Effector CD8-positive, alpha-beta T cell (primary cell): ENCODE measurements around the gene CERS5.

Source experiments
- DNase-seq: peaks from one replicate; lab custom pipeline; 2025; lab: John Stamatoyannopoulos, UW

Gene CERS5

DNA sequence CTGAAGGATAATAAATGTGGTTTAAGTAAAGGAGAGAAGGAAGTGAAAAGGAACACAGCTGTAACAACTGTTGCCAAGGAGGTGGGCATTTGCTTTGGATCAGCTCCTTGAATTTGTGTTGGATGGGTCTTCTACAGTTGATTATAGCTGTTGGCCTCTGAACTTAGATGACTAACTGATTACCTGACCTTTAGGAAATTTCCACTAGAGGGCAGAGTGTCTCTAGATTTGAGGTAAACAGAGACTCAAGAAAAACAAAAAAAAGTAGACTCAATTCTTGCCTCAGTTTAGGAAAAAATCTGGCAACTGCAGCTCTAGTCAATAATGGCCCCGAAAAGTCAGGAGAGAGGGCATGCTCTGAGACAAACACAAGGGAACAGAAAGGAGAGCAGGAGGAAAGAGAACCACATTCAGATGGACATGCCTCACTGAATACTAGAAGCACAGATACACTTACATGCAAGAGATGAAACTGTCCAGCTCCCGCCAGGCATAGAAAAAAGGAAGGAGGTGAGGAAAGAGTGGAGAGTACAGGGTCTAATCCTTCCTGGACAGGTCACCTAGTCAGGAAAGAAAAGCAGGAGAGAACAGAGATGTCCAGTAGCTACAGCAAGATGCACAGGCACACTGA lies 34.5 kb downstream of the CERS5 start:
- no peak for DNase-seq

DNA sequence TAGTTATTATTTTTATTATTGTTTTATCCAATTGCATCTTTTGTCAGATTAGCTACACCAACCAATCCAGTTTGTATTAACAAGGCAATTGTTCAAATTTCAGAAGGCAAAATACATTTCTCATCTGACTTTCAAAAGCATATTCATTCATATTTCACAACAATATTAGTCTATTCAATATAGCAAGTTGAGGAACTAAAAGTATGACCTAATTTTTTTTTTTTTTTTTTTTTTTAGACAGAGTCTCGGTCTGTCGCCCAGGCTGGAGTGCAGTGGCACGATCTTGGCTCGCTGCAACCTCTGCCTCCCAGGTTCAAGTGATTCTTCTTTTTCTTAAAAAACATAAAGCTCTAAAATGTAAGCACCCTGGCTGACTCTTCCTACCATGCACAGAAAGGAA lies 37.9 kb downstream of the CERS5 start:
- DNase-seq, result no peak

DNA sequence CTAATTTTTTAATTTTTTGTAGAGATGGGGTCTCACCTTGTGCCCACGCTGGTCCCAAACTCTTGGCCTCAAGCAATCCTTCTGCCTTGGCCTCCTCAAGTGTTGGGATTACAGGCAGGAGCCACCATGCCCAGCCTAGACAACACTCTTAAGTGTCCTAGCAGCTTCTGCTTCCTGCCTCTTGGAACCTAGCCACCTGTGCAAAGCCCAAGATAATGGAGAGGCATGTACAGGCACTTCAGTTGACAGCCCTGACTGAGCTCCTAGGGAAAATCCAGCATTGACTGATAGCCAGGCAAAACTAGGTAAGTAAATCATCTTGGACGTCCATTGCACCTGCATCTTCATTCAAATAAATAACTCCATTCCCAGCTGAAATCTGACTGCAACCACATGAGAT lies 39.6 kb downstream of the CERS5 start:
- no peak for DNase-seq

DNA sequence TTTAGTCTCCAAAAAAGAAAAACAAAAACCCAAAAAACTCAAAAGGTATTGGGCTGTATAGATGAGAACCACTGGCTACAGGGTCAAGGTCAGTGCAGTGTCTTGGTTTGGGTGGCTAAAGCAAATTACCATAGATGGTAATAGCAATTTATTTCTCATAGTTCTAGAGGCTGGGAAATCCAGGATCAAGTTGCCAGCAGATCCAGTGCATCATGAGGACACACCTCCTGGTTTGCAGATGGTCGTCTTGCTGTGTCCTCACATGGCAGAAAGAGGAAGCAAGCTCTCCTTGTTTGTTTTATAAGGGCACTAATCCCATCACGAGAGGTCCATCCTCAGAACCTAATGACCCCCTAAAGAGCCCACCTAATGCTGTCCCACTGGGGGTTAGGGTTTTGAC lies 44.0 kb downstream of the CERS5 start:
- DNase-seq, result no peak

DNA sequence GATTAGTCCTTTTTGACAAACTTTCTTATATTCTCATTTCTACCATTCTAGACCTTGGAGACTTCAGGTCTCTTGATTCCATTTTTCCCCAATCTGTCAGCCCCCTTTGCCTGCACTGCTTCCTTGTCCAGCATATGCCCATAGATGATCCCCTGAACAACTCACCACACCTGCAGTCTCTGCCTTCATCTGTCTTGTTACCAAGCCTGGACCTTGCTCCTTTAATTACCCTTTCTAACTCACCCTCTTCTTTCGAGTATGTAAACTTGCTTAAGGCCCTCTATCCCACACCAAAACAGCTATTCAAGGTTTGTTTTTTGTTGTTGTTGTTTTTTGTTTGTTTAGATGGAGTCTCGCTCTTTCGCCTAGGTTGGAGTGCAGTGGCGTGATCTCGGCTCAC lies 45.5 kb downstream of the CERS5 start:
- DNase-seq, result no peak

DNA sequence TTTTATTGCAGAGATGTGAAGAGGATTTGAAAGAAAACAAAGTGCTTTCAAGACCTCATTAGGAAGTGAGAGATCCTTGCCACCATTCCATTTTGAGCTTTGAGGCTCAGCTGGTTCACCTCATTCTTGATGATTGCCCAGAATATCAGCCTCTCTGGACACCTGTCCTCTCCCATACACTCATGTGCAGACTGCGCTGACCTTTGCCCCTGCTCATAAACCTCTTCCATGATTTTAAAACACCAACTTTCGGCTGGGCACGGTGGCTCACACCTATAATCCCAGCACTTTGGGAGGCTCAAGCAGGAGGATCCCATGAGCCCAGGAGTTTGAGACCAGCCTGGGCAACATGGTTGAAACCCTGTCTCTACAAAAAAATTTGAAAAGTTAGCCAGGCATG lies 46.2 kb downstream of the CERS5 start:
- DNase-seq, result no peak

DNA sequence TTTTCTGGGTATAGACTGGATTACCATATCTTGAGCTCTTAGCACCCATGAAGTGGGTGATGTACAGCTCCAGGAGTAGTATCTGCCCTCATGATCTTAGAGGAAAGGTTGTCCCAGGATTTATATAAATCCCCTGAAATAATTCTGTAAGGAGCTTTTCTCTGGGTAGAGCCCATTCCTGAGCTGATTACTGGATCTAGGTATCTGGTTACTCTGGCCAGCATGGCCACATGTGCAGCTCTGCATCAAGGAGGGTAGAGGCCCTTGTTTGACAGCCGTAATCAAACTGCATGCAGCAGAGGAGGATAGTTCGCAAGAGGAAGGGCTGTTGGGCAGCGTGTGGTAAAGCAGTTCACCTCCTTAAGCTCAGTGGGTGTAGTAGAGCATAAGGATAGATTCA lies 46.6 kb downstream of the CERS5 start:
- DNase-seq, result no peak

DNA sequence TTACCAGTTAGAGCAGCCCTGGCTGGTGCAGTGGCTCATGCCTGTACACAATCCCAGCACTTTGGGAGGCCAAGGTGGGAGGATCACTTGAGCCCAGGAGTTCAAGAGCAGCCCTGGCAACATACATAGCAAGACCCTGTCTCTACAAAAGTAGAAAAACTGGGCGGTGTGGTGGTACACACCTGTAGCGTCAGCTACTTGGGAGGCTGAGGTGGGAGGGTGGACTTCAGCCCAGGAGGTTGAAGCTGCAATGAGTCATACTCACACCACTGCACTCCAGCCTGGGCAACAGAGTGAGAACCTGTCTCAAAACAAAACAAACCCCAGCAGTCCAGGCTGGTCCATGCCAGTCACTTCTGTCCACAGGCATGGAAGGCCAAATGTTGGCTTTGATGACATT lies 47.8 kb downstream of the CERS5 start:
- DNase-seq, result no peak

DNA sequence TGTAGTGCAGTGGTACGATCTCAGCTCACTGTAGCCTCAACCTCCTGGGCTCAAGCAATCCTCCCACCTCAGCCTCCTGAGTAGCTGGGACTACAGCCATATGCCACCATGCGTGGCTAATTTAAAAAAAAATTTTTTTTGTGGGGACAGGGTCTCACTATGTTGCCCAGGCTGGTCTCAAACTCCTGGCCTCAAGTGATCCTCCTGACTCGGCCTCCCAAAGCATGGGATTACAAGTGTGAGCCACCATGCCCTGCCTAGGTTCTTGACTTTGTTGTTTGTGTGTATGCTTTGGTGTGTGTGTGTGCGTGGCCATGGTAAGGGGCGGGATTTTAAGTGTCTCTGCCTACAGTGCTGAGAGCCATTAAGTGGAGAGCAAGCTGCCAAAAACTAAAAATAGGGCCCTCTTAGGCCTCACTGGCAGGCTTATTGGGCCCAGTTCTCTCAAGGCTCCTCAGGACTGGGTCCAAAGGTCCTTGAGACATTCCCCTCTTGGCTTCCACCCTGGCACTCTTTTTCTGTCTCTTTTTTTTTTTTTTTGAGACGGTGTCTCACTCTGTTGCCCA lies 50.0 kb downstream of the CERS5 start:
- DNase-seq, result no peak

DNA sequence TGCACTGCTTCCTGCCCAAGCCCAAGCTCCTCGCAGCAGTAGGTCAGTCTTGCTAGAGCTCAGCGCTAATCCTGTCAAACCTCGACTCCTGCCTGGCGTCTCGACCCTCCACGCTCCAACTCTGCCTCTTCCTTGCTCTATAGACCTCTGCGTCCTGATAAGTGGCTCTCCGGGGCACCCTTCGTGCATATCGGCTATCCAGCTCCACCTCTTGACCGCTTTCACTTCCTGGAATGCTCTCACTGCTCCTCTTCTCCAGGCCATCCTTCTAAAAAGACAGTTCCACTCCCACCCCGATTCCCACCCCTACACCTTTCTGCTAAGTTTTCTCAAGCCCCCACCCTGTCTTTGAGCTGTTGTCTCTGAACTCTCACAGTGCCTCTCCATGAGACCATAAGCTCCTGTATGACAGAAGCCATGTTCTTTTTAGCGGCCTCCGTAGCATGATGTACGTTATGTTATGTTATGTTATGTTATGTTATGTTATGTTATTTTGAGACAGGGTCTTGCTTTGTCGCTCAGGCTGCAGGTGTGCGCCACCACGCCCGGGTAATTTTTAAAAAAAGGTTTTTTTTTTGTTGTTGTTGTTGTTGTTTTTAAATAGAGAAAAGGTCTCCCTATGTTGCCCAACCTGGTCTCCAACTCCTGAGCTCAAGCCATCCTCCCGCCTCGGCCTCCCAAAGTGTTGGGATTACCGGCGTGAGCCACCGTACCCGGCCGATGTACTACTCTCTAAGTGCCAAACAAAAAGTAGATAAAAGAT lies 54.5 kb downstream of the CERS5 start:
- DNase-seq, result no peak

DNA sequence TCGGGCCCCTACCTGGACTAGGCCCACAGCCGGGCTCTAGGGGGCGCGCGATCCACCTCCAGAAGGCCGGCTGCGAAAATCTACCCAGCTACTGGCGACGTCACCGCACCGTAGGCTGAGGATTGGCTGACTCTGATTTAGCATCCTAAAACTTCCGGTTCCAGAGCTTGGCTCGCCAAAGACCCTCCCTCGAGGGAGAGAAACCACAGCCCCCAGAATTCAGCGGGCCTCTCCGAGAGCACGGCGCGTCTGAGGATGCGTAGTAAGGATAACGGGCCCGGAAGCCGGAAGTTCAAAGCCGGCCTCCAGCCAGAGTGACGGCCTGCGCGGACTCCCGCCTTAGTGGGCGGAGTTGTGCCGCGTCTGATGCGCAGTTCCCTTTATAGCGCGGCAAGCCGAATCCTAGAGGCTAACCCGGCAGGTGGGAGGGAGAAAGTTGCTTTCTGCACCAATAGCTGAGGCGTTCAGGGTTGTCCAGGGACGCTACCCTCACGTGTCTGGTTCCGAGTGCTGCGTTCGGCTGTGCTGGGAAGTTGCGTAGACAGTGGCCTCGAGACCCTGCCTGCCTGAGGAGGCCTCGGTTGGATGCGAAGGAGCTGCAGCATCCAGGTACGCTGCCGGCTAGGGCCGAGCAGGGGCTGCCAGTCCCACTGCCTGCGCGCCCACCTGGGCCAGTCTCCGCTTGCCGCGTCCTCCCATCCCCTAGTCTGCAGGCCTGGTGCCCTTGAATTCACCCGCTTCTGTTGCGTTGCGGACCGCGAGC lies 55.3 kb downstream of the CERS5 start, which contains the start of gene COX14:
COX14 (plus strand) TSS at position 544 of the 763 bp plus-strand sequence. CDS start 7,808 bp downstream, outside the sequence.
- peak; percentile 98 for DNase-seq

DNA sequence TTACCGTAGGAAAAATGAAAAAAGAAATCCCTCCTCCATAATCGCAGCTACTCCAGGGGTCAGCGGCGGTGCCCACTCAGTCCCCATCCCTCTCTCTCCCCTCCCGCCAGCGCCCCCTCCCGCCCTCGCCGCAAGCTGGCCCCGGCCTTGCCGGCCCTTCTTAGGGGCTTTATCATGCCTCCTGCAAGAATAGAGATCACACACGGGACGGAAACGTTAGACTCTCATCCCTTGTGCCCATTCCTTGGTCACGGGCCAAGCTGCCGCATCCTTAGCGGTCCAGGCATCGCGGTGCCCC lies 55.8 kb downstream of the CERS5 start:
- no peak for DNase-seq

DNA sequence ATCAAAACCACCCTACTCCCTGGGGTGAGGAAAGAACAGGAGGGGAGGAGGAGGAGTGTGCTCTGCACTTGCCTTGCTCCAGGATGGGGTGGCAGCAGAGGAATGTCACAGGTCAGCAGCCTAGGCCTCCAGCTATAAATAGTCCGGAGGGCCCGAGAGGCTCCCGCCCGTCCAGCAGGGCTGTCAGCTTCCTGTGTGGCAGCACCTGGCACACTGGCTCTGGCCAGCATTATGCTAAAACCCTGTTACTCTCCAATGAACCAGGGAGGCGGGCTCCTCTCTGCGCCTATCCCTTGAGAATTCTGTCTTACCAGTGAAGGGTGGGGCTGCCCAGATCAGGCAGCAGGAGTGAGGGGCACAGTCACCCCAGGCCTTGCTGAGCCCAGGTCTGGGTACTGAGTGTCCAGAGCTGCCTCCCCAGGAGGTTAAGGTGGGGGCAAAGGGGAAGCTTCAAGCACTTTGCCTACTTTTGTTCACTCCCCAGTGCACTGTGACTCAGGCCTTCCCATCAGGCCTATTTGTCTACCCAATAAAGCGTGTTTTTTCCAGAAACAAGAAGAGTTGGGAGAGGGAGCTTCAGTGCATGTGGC lies 56.3 kb downstream of the CERS5 start:
- DNase-seq, result no peak

DNA sequence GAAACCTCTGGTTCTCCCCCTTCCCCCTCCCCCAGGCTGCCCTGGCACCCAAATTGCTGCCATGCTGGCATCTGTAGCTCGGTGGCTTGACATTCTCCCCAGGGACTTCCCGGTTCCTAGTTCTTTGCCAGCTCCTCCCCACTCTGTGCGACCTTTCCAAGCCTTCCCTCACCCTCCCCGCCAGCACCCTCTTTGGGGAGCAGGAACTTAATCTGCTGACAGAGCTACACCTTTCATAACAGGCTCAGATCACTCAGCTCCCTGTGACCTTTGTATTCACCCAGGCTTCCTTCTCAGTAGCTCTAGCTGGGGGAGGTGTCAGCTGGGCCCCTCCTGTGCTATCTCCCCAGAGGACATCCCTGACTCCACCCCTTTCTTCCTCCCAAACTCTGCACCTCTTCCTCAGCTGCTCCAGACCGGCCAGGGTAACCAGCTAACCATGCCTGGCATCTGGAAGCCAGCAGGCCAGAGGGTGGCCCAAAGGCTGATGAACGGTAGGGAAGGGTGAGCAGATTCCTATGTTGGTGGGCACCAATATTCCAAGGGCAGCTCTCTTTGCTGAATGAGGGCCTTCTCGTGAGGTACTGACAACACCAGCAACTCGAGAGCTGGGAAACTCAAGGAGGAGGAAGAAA lies 56.9 kb downstream of the CERS5 start:
- no peak for DNase-seq

DNA sequence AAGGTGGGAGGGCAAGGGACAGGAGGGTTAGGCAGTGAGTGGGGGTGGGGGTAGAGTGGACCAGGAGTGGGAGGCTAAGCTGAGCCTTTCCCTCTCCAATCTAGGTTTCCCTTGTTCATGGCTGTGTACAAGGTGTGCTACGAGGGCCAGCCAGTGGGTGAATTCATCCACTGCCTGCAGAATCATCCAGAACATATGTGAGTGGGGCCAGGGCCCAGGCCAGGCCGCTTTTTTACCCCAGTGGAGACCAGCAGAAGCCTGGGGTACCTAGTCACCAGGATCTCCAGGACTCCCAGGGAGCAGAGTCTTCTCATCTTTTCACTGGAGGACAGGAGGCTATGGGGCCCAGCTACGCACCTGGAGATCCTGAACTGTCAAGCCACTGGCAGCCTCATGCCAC lies 57.9 kb downstream of the CERS5 start:
- DNase-seq, result no peak

DNA sequence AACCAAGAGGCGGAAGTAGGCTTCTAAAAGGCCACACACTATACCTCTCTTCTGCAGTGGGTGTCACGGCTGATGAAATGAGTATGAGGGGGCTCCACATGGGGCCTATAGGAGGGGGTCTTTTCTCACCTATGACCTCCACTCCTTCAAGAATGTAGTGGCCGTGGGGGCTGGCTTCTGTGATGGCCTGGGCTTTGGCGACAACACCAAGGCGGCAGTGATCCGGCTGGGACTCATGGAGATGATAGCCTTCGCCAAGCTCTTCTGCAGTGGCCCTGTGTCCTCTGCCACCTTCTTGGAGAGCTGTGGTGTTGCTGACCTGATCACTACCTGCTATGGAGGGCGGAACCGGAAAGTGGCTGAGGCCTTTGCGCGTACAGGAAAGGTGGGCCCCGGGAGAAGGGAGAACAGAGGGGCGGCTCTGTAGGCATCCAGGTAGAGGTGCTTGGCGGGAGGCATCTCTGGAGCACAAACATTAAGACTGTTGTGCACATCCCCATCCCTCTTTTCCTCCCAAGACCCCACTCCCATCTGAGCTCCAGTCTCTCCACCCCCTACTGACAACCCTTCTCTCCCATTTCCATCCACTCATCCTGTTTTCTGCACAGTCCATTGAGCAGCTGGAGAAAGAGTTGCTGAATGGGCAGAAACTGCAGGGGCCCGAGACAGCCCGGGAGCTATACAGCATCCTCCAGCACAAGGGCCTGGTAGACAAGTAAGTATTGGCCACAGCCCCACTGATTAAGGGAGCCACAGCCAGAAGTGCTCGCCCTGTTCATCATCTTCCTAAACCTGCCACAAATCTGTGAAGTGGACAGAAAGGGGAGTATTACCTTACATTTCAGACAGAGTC lies 59.5 kb downstream of the CERS5 start:
- no peak for DNase-seq

DNA sequence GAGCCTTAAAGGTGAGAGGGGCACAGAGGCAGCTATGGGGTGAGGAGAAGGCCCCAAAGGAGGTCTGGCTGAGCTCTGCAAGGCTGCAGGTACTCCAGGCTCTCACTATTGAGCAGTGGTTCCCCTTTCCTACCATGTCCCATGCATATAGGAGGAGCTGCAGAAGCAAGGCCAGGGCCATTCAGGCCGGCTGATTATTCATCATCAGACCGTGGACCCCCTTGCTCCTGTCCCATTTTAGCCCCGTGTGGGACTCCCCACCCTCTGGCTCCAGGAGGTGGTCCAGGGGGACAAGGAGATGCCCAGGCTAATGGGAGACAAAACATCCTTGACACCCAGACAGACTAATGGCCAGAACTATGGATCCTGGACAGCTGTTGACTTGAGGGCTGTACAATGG lies 60.3 kb downstream of the CERS5 start:
- DNase-seq, result no peak

DNA sequence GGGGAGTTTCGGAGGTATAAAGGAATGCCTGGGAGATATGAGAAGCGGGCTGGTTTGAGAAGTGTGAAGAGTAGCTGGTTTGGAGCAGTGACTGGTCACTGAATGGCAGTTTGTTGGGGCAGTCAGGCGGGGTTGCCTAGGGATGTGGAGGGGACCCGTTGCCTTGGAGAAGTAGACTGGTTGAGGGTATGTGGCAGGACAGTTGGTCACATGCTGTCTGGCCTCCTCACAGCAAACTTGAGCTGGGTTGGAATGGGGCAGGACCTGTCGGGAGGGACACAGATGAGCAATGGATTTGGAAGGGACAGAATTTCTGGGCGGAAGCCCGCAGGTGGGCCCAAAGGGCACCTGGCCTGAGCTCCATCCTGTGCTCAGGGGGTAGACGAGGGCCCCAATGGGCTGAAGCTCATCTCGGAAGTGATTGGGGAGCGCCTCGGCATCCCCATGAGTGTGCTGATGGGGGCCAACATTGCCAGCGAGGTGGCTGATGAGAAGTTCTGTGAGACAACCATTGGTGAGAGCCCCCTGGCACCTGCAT lies 61.2 kb downstream of the CERS5 start:
- DNase-seq, result no peak

DNA sequence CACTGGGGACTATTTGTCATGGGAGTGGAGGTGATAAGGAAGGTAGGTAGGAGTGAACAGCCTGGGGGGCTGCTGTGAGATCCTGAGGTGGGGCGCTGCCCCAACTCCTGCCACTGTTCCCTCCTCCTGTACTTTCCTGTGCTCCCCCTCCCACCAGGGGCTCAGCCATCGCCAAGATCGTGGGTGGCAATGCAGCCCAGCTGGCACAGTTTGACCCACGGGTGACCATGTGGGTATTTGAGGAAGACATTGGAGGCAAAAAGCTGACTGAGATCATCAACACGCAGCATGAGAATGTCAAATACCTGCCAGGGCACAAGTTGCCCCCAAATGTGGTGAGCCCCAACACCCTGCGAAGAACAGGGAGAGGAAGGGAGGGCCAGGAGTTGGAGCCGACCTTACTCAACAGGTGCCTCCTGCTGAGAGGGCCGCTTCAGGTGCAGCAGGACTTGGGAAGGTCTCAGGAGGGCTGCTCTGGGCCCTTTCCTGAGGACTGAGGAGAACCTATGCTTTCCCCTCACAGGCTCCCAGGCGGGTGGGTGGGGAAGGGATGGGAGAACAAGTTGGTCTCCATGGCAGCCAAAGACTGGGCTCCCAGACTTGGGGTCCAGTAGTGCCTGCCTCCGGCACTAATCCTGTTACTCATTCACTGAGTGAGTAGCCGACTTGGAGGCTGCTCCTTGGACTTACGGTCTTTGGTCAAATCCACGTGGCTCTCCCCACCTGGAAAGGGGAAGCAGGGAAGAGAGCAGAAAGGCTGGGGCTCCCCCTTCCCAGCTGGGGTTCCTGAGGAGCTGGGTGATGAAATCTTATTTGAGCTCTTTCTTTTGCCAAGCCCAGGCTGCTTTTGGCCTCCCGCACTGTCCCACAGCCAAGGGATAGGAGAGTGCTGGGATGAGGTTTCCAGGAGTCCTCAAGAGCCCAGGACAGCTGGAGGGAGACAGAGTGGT lies 62.5 kb downstream of the CERS5 start:
- DNase-seq, result no peak
